HEK293 (cell line): ENCODE data around the gene BCL6.

Experiments used
- CTCF ChIA-PET: fragments of 350-600 bp; formaldehyde crosslinking; extraction: SDS; loops from one replicate; lab custom pipeline; 2021; ENCODE audit warnings: antibody characterized with exemption; lab: Yijun Ruan, JAX
- POLR2A ChIA-PET: fragments of 300-600 bp; formaldehyde crosslinking; extraction: SDS; loops from one replicate; lab custom pipeline; 2020; ENCODE audit warnings: antibody characterized with exemption, inconsistent platforms; lab: Yijun Ruan, JAX
- H3K27ac ChIP-seq: fragments of 200-500 bp; sonication (Bioruptor generic); 2 replicates; pipeline ENCODE4 v1.5.1; 2014; ENCODE audit warnings: low read depth, low read length, control low read depth, inconsistent platforms; ENCODE audit errors: extremely low read depth
- H3K36me3 ChIP-seq, 2 experiments: fragments of 200-500 bp in 1 of 2; sonication (Bioruptor generic) in 1 of 2; 1 replicate in 1 of 2; 2 replicates in 1 of 2; pipeline ENCODE4 v1.5.1; 2014 to 2017; ENCODE audit warnings: inconsistent platforms in 2 of 2, low read length in 2 of 2; ENCODE audit not compliant: control insufficient read depth in 2 of 2, insufficient read depth in 1 of 2
- H3K4me1 ChIP-seq: fragments of 200-500 bp; sonication (Bioruptor generic); 2 replicates; pipeline ENCODE4 v1.5.1; 2014; ENCODE audit warnings: mild to moderate bottlenecking, low read length, inconsistent platforms; ENCODE audit not compliant: control insufficient read depth, insufficient read depth
- H3K4me3 ChIP-seq: 2 replicates; pipeline ENCODE4 v1.5.1; 2011; ENCODE audit warnings: low read depth, mild to moderate bottlenecking, control low read depth, low read length, moderate library complexity
- H3K9me3 ChIP-seq: fragments of 200-500 bp; sonication (Bioruptor generic); 2 replicates; pipeline ENCODE4 v1.5.1; 2014; ENCODE audit warnings: low read depth, low read length, inconsistent platforms; ENCODE audit not compliant: control insufficient read depth, insufficient read depth
- BCL11B ChIP-seq: fragments of 450-650 bp; formaldehyde crosslinking; IDR thresholded peaks from 2 replicates; pipeline ENCODE4 v1.5.1; 2016; ENCODE audit warnings: low read depth, missing biosample characterization, missing genetic modification characterization
- EGR2 ChIP-seq: fragments of 450-650 bp; formaldehyde crosslinking; IDR thresholded peaks from 2 replicates; pipeline ENCODE4 v1.5.1; 2016; ENCODE audit warnings: low read depth, missing biosample characterization, missing genetic modification characterization
- GLIS1 ChIP-seq: fragments of 450-650 bp; formaldehyde crosslinking; IDR thresholded peaks from 2 replicates; pipeline ENCODE4 v1.5.1; 2016; ENCODE audit warnings: missing biosample characterization, missing genetic modification characterization
- GLIS2 ChIP-seq: fragments of 450-650 bp; formaldehyde crosslinking; IDR thresholded peaks from 2 replicates; pipeline ENCODE4 v1.5.1; 2016; ENCODE audit warnings: missing biosample characterization, missing genetic modification characterization
- KLF1 ChIP-seq: fragments of 450-650 bp; formaldehyde crosslinking; IDR thresholded peaks from 2 replicates; pipeline ENCODE4 v1.5.1; 2016; ENCODE audit warnings: missing biosample characterization, missing genetic modification characterization
- KLF10 ChIP-seq: fragments of 450-650 bp; IDR thresholded peaks from 2 replicates; pipeline ENCODE4 v1.5.1; 2018; ENCODE audit warnings: missing biosample characterization, mild to moderate bottlenecking, missing genetic modification characterization
- KLF9 ChIP-seq: fragments of 450-650 bp; formaldehyde crosslinking; IDR thresholded peaks from 2 replicates; pipeline ENCODE4 v1.5.1; 2016; ENCODE audit warnings: missing biosample characterization, missing genetic modification characterization, low read depth
- SCRT2 ChIP-seq: fragments of 450-650 bp; formaldehyde crosslinking; IDR thresholded peaks from 2 replicates; pipeline ENCODE4 v1.5.1; 2016; ENCODE audit warnings: missing biosample characterization, missing genetic modification characterization
- SP2 ChIP-seq: fragments of 450-650 bp; formaldehyde crosslinking; IDR thresholded peaks from 2 replicates; pipeline ENCODE4 v1.5.1; 2016; ENCODE audit warnings: missing biosample characterization, missing genetic modification characterization
- SP3 ChIP-seq: fragments of 450-650 bp; formaldehyde crosslinking; IDR thresholded peaks from 2 replicates; pipeline ENCODE4 v1.5.1; 2016; ENCODE audit warnings: missing biosample characterization, missing genetic modification characterization
- ZNF146 ChIP-seq: fragments of 450-650 bp; formaldehyde crosslinking; IDR thresholded peaks from 2 replicates; pipeline ENCODE4 v1.5.1; 2016; ENCODE audit warnings: missing biosample characterization, missing genetic modification characterization
- ZNF155 ChIP-seq: fragments of 450-650 bp; formaldehyde crosslinking; IDR thresholded peaks from 2 replicates; pipeline ENCODE4 v1.5.1; 2016; ENCODE audit warnings: missing biosample characterization, missing genetic modification characterization
- ZNF223 ChIP-seq: fragments of 450-650 bp; formaldehyde crosslinking; IDR thresholded peaks from 2 replicates; pipeline ENCODE4 v1.5.1; 2016; ENCODE audit warnings: missing biosample characterization, missing genetic modification characterization
- ZNF311 ChIP-seq: fragments of 450-650 bp; formaldehyde crosslinking; IDR thresholded peaks from 2 replicates; pipeline ENCODE4 v1.5.1; 2017; ENCODE audit warnings: missing biosample characterization, missing genetic modification characterization, borderline replicate concordance
- ZNF501 ChIP-seq: fragments of 450-650 bp; formaldehyde crosslinking; IDR thresholded peaks from 2 replicates; pipeline ENCODE4 v1.5.1; 2016; ENCODE audit warnings: missing biosample characterization, missing genetic modification characterization
- ZNF558 ChIP-seq: fragments of 450-650 bp; formaldehyde crosslinking; IDR thresholded peaks from 2 replicates; pipeline ENCODE4 v1.5.1; 2016; ENCODE audit warnings: missing biosample characterization, missing genetic modification characterization
- TF ChIP-seq, protein P1 (sequence below): fragments of 450-650 bp; formaldehyde crosslinking; IDR thresholded peaks from 2 replicates; pipeline ENCODE4 v1.5.1; 2016; ENCODE audit warnings: missing biosample characterization, missing genetic modification characterization
- TF ChIP-seq, protein P2 (sequence below): fragments of 450-650 bp; formaldehyde crosslinking; IDR thresholded peaks from 2 replicates; pipeline ENCODE4 v1.5.1; 2016; ENCODE audit warnings: missing biosample characterization, missing genetic modification characterization
- TF ChIP-seq, protein P3 (sequence below): fragments of 450-650 bp; formaldehyde crosslinking; IDR thresholded peaks from 2 replicates; pipeline ENCODE4 v1.5.1; 2016; ENCODE audit warnings: missing biosample characterization, missing genetic modification characterization

The BCL6 gene

DNA sequence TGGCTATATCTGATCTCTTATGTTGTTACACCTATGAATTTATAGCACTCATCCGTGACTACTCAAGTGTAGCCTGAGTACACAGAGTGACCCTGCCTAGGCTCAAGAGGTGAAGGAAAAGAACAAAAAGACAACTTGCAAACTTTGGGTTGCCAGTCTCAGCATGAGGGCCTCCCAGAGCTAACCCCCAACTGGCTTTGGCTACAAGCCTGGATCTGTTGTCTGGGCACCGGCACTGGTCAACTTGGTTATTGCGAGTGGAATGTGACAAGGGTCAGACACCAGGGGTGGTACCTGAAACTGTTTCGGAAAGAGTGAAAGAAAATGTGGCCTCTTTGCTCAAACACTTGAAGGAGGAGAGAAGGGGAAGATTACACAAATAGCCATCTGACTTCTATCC is 49.5 kb upstream of the BCL6 start:
- CTCF ChIA-PET: no interaction called here
- Histone ChIP-seq H3K9me3 (no peaks in the 10 kb centered on the region), H3K4me3 (no peak overlapping the region), H3K36me3 (no peaks in the 10 kb centered on the region), H3K27ac (no peak overlapping the region), H3K4me1 (no peaks in the 10 kb centered on the region; the same call in 1 of the 2 replicates)
- TF ChIP-seq ZNF223 (tag by site-specific recombination) (no peak), GLIS1 (tag by site-specific recombination) (0 out of 2 replicates have a peak, but pooled peaks have one; percentile 13)
- POLR2A ChIA-PET: no interaction called here

DNA sequence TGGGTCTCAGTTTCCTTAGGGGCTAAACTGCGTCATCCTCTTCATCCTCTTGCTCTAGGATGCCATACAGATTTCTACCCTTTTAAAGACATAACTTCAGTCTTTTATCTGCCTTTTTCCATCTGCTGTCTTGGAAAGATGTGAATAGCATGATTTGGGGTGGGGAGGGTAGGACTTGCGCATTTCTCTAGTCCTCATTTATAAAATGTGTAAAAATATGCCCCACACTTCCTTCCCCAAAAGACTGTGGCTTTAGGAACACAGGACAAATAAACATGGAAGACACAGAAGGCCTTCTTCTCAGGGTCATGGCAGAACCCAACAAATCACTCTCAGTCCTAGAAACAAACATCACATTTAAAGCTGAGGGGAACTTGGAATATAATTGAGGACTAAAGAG is 48.4 kb upstream of the BCL6 start:
- Histone ChIP-seq H3K4me1 (no peaks in the 10 kb centered on the region; the same call in 1 of the 2 replicates), H3K9me3 (no peaks in the 10 kb centered on the region), H3K36me3 (no peaks in the 10 kb centered on the region), H3K4me3 (no peak overlapping the region), H3K27ac (no peak overlapping the region)
- ChIA-PET CTCF (no interaction called here), POLR2A (no interaction called here)
- no peak for TF ChIP-seq SP3 (tag by site-specific recombination)
- no peak for TF ChIP-seq GLIS1 (tag by site-specific recombination)
- no peak for TF ChIP-seq GLIS2 (tag by site-specific recombination)
- TF ChIP-seq, protein P1, sequence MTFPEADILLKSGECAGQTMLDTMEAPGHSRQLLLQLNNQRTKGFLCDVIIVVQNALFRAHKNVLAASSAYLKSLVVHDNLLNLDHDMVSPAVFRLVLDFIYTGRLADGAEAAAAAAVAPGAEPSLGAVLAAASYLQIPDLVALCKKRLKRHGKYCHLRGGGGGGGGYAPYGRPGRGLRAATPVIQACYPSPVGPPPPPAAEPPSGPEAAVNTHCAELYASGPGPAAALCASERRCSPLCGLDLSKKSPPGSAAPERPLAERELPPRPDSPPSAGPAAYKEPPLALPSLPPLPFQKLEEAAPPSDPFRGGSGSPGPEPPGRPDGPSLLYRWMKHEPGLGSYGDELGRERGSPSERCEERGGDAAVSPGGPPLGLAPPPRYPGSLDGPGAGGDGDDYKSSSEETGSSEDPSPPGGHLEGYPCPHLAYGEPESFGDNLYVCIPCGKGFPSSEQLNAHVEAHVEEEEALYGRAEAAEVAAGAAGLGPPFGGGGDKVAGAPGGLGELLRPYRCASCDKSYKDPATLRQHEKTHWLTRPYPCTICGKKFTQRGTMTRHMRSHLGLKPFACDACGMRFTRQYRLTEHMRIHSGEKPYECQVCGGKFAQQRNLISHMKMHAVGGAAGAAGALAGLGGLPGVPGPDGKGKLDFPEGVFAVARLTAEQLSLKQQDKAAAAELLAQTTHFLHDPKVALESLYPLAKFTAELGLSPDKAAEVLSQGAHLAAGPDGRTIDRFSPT (tag by site-specific recombination): no peak
- TF ChIP-seq SP2: no peak
- no peak for TF ChIP-seq ZNF501 (tag by site-specific recombination)
- no peak for TF ChIP-seq KLF10 (tag by site-specific recombination)
- no peak for TF ChIP-seq ZNF155 (tag by site-specific recombination)
- TF ChIP-seq BCL11B (tag by site-specific recombination): no peak
- TF ChIP-seq EGR2: no peak
- no peak for TF ChIP-seq KLF9 (tag by site-specific recombination)
- TF ChIP-seq, protein P2, sequence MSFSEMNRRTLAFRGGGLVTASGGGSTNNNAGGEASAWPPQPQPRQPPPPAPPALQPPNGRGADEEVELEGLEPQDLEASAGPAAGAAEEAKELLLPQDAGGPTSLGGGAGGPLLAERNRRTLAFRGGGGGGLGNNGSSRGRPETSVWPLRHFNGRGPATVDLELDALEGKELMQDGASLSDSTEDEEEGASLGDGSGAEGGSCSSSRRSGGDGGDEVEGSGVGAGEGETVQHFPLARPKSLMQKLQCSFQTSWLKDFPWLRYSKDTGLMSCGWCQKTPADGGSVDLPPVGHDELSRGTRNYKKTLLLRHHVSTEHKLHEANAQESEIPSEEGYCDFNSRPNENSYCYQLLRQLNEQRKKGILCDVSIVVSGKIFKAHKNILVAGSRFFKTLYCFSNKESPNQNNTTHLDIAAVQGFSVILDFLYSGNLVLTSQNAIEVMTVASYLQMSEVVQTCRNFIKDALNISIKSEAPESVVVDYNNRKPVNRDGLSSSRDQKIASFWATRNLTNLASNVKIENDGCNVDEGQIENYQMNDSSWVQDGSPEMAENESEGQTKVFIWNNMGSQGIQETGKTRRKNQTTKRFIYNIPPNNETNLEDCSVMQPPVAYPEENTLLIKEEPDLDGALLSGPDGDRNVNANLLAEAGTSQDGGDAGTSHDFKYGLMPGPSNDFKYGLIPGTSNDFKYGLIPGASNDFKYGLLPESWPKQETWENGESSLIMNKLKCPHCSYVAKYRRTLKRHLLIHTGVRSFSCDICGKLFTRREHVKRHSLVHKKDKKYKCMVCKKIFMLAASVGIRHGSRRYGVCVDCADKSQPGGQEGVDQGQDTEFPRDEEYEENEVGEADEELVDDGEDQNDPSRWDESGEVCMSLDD (tag by site-specific recombination): no peak
- TF ChIP-seq ZNF146 (tag by site-specific recombination): no peak
- TF ChIP-seq ZNF558: no peak
- no peak for TF ChIP-seq ZNF311 (tag by site-specific recombination)
- TF ChIP-seq SCRT2 (tag by site-specific recombination): no peak
- TF ChIP-seq, protein P3, sequence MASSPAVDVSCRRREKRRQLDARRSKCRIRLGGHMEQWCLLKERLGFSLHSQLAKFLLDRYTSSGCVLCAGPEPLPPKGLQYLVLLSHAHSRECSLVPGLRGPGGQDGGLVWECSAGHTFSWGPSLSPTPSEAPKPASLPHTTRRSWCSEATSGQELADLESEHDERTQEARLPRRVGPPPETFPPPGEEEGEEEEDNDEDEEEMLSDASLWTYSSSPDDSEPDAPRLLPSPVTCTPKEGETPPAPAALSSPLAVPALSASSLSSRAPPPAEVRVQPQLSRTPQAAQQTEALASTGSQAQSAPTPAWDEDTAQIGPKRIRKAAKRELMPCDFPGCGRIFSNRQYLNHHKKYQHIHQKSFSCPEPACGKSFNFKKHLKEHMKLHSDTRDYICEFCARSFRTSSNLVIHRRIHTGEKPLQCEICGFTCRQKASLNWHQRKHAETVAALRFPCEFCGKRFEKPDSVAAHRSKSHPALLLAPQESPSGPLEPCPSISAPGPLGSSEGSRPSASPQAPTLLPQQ (tag by site-specific recombination): no peak
- TF ChIP-seq KLF1 (tag by site-specific recombination): no peak
